ENCODE results near the gene GPC6.

GPC6 gene

GRCh38 chr13:93621966-93622365 lies 395.4 kb downstream of the GPC6 start:
- DNase-seq, result no peak

GRCh38 chr13:93624311-93624777 lies 397.7 kb downstream of the GPC6 start:
- DNase-seq, result no peak

- no peak for DNase-seq
Observed at GRCh38 chr13:93625536-93625935, 398.9 kb downstream of the GPC6 start.

GRCh38 chr13:93628136-93628797 lies 401.7 kb downstream of the GPC6 start:
- no peak for DNase-seq

GRCh38 chr13:93635616-93636032 lies 409.0 kb downstream of the GPC6 start:
- DNase-seq, result no peak

GRCh38 chr13:93637852-93638251 lies 411.2 kb downstream of the GPC6 start:
- no peak for DNase-seq

- no peak for DNase-seq
Observed at GRCh38 chr13:93640452-93640851, 413.8 kb downstream of the GPC6 start.

GRCh38 chr13:93646245-93646644 lies 419.6 kb downstream of the GPC6 start:
- DNase-seq, result no peak

- DNase-seq, result no peak
Observed at GRCh38 chr13:93649496-93649895, 422.9 kb downstream of the GPC6 start.

- DNase-seq, result no peak
Observed at GRCh38 chr13:93653776-93654175, 427.2 kb downstream of the GPC6 start.

GRCh38 chr13:93655154-93655553 lies 428.5 kb downstream of the GPC6 start:
- DNase-seq, result no peak

- no peak for DNase-seq
Observed at GRCh38 chr13:93660391-93661063, 433.9 kb downstream of the GPC6 start.

GRCh38 chr13:93670866-93671265 lies 444.3 kb downstream of the GPC6 start:
- DNase-seq, result no peak

- no peak for DNase-seq
Observed at GRCh38 chr13:93672996-93673395, 446.4 kb downstream of the GPC6 start.

- DNase-seq, result no peak
Observed at GRCh38 chr13:93673885-93674284, 447.3 kb downstream of the GPC6 start.

GRCh38 chr13:93674337-93674755 lies 447.7 kb downstream of the GPC6 start:
- DNase-seq, result no peak

GRCh38 chr13:93680329-93680728 lies 453.7 kb downstream of the GPC6 start:
- DNase-seq, result no peak

GRCh38 chr13:93685900-93686299 lies 459.3 kb downstream of the GPC6 start:
- no peak for DNase-seq

- DNase-seq, result no peak
Observed at GRCh38 chr13:93686399-93686798, 459.8 kb downstream of the GPC6 start.

- DNase-seq, result no peak
Observed at GRCh38 chr13:93687261-93687660, 460.7 kb downstream of the GPC6 start.

- DNase-seq, result no peak
Observed at GRCh38 chr13:93689333-93689732, 462.7 kb downstream of the GPC6 start.

GRCh38 chr13:93690139-93690538 lies 463.5 kb downstream of the GPC6 start:
- no peak for DNase-seq

- no peak for DNase-seq
Observed at GRCh38 chr13:93698016-93698613, 471.5 kb downstream of the GPC6 start.

- no peak for DNase-seq
Observed at GRCh38 chr13:93700115-93700514, 473.5 kb downstream of the GPC6 start.
